ENCODE measurements around the gene ZBTB20.

GRCh38 chr3:114585687-114586086, 561.4 kb downstream of the ZBTB20 start:
- TF ChIP-seq CTCF (IDR thresholded peaks at IDR 0.05) (no peak), POLR2A (IDR thresholded peaks at IDR 0.05) (no peak)
